Measurements from ENCODE around the gene CNBD2. TPM values are rescaled to one million over a fixed set of nuclear protein-coding genes. Genes with fewer than 3 reads are reported as not detected.
"Not testable (repeated sequence)": the region's sequence is repeated elsewhere in the genome, so short reads cannot be mapped to it uniquely, and the experiment has no call there.

CNBD2 gene
- polyA plus RNA-seq, 1 donor: 5.5 TPM

- no peak for DNase-seq
- 20% methylated on average over 1 of the region's 4 CpGs for WGBS (ENCODE audit: insufficient coverage, low lambda C conversion rate)
- Histone ChIP-seq H3K9me3 (ENCODE audit: control insufficient read depth, low read depth, low read length) (no peaks in the 10 kb centered on the region), H3K4me1 (ENCODE audit: control insufficient read depth, insufficient read depth, low read length) (peaks cover 9% of the 10 kb centered on the region), H3K27ac (ENCODE audit: low read length) (no peak overlapping the region), H3K4me3 (ENCODE audit: low read length) (no peak overlapping the region), H3K36me3 (ENCODE audit: control insufficient read depth, insufficient read depth, low read length) (no peaks in the 10 kb centered on the region), H3K27me3 (ENCODE audit: control insufficient read depth, insufficient read depth, low read length) (no peaks in the 10 kb centered on the region)
Measured at GRCh38 chr20:36055145-36055544, 86.8 kb downstream of the CNBD2 start.

GRCh38 chr20:36060676-36061075 lies 92.3 kb downstream of the CNBD2 start:
- Histone ChIP-seq H3K4me3 (ENCODE audit: low read length) (no peak overlapping the region), H3K9me3 (ENCODE audit: control insufficient read depth, low read depth, low read length) (no peaks in the 10 kb centered on the region), H3K27ac (ENCODE audit: low read length) (no peak overlapping the region), H3K4me1 (ENCODE audit: control insufficient read depth, insufficient read depth, low read length) (peaks cover 10% of the 10 kb centered on the region), H3K36me3 (ENCODE audit: control insufficient read depth, insufficient read depth, low read length) (no peaks in the 10 kb centered on the region), H3K27me3 (ENCODE audit: control insufficient read depth, insufficient read depth, low read length) (no peaks in the 10 kb centered on the region)
- DNase-seq: no peak
- WGBS (ENCODE audit: insufficient coverage, low lambda C conversion rate): no CpG with 5 or more reads among the region's 1 CpG

- no peak overlapping the region for H3K27ac ChIP-seq (ENCODE audit: low read length)
- no peaks in the 10 kb centered on the region for H3K36me3 ChIP-seq (ENCODE audit: control insufficient read depth, insufficient read depth, low read length)
- DNase-seq: no peak
- no peaks in the 10 kb centered on the region for H3K9me3 ChIP-seq (ENCODE audit: control insufficient read depth, low read depth, low read length)
- WGBS (ENCODE audit: insufficient coverage, low lambda C conversion rate): no CpG with 5 or more reads among the region's 1 CpG
- H3K4me3 ChIP-seq (ENCODE audit: low read length): no peak overlapping the region
- no peaks in the 10 kb centered on the region for H3K27me3 ChIP-seq (ENCODE audit: control insufficient read depth, insufficient read depth, low read length)
- peaks cover 12% of the 10 kb centered on the region for H3K4me1 ChIP-seq (ENCODE audit: control insufficient read depth, insufficient read depth, low read length)
Measured at GRCh38 chr20:36061754-36062153, 93.4 kb downstream of the CNBD2 start.

GRCh38 chr20:36062799-36063198 lies 94.4 kb downstream of the CNBD2 start:
- H3K27ac ChIP-seq (ENCODE audit: low read length): no peak overlapping the region
- no peaks in the 10 kb centered on the region for H3K9me3 ChIP-seq (ENCODE audit: control insufficient read depth, low read depth, low read length)
- no peaks in the 10 kb centered on the region for H3K36me3 ChIP-seq (ENCODE audit: control insufficient read depth, insufficient read depth, low read length)
- peak in 1 of 2 donors; percentile 30 for DNase-seq
- H3K27me3 ChIP-seq (ENCODE audit: control insufficient read depth, insufficient read depth, low read length): no peaks in the 10 kb centered on the region
- WGBS (ENCODE audit: insufficient coverage, low lambda C conversion rate): 63% methylated on average over 1 of the region's 1 CpG
- H3K4me1 ChIP-seq (ENCODE audit: control insufficient read depth, insufficient read depth, low read length): peaks cover 12% of the 10 kb centered on the region
- H3K4me3 ChIP-seq (ENCODE audit: low read length): no peak overlapping the region

- no peaks in the 10 kb centered on the region for H3K27me3 ChIP-seq (ENCODE audit: control insufficient read depth, insufficient read depth, low read length)
- H3K4me1 ChIP-seq (ENCODE audit: control insufficient read depth, insufficient read depth, low read length): peaks cover 12% of the 10 kb centered on the region
- WGBS (ENCODE audit: insufficient coverage, low lambda C conversion rate): no CpG with 5 or more reads among the region's 26 CpGs
- peak overlapping the region; percentile 66 for H3K4me3 ChIP-seq (ENCODE audit: low read length)
- no peaks in the 10 kb centered on the region for H3K9me3 ChIP-seq (ENCODE audit: control insufficient read depth, low read depth, low read length)
- H3K36me3 ChIP-seq (ENCODE audit: control insufficient read depth, insufficient read depth, low read length): no peaks in the 10 kb centered on the region
- DNase-seq: no peak
- H3K27ac ChIP-seq (ENCODE audit: low read length): peak overlapping the region; percentile 91
Measured at GRCh38 chr20:36063916-36064657, 95.7 kb downstream of the CNBD2 start.

GRCh38 chr20:36064658-36065426 lies 96.5 kb downstream of the CNBD2 start:
- Histone ChIP-seq H3K4me1 (ENCODE audit: control insufficient read depth, insufficient read depth, low read length) (peaks cover 15% of the 10 kb centered on the region), H3K9me3 (ENCODE audit: control insufficient read depth, low read depth, low read length) (no peaks in the 10 kb centered on the region), H3K4me3 (ENCODE audit: low read length) (peak overlapping the region; percentile 66), H3K27me3 (ENCODE audit: control insufficient read depth, insufficient read depth, low read length) (no peaks in the 10 kb centered on the region), H3K27ac (ENCODE audit: low read length) (peak overlapping the region; percentile 91), H3K36me3 (ENCODE audit: control insufficient read depth, insufficient read depth, low read length) (no peaks in the 10 kb centered on the region)
- WGBS (ENCODE audit: insufficient coverage, low lambda C conversion rate): no CpG with 5 or more reads among the region's 61 CpGs
- peak; percentile 90 to 93 for DNase-seq

GRCh38 chr20:36065427-36065998 lies 97.1 kb downstream of the CNBD2 start:
- DNase-seq: no peak
- Histone ChIP-seq H3K27me3 (ENCODE audit: control insufficient read depth, insufficient read depth, low read length) (no peaks in the 10 kb centered on the region), H3K27ac (ENCODE audit: low read length) (peak overlapping the region; percentile 91), H3K4me1 (ENCODE audit: control insufficient read depth, insufficient read depth, low read length) (peaks cover 19% of the 10 kb centered on the region), H3K36me3 (ENCODE audit: control insufficient read depth, insufficient read depth, low read length) (no peaks in the 10 kb centered on the region), H3K4me3 (ENCODE audit: low read length) (peak overlapping the region; percentile 66), H3K9me3 (ENCODE audit: control insufficient read depth, low read depth, low read length) (no peaks in the 10 kb centered on the region)
- no CpG with 5 or more reads among the region's 24 CpGs for WGBS (ENCODE audit: insufficient coverage, low lambda C conversion rate)

GRCh38 chr20:36066777-36067176 lies 98.4 kb downstream of the CNBD2 start:
- H3K4me1 ChIP-seq (ENCODE audit: control insufficient read depth, insufficient read depth, low read length): peaks cover 22% of the 10 kb centered on the region
- no peaks in the 10 kb centered on the region for H3K9me3 ChIP-seq (ENCODE audit: control insufficient read depth, low read depth, low read length)
- no CpG with 5 or more reads among the region's 2 CpGs for WGBS (ENCODE audit: insufficient coverage, low lambda C conversion rate)
- no peak overlapping the region for H3K4me3 ChIP-seq (ENCODE audit: low read length)
- no peaks in the 10 kb centered on the region for H3K27me3 ChIP-seq (ENCODE audit: control insufficient read depth, insufficient read depth, low read length)
- no peak overlapping the region for H3K27ac ChIP-seq (ENCODE audit: low read length)
- H3K36me3 ChIP-seq (ENCODE audit: control insufficient read depth, insufficient read depth, low read length): no peaks in the 10 kb centered on the region
- no peak for DNase-seq

- not testable (repeated sequence) for H3K4me3 ChIP-seq (ENCODE audit: low read length); H3K27ac ChIP-seq (ENCODE audit: low read length); H3K27me3 ChIP-seq (ENCODE audit: control insufficient read depth, insufficient read depth, low read length); H3K9me3 ChIP-seq (ENCODE audit: control insufficient read depth, low read depth, low read length); H3K36me3 ChIP-seq (ENCODE audit: control insufficient read depth, insufficient read depth, low read length); DNase-seq
- no CpG with 5 or more reads among the region's 11 CpGs for WGBS (ENCODE audit: insufficient coverage, low lambda C conversion rate)
- H3K4me1 ChIP-seq (ENCODE audit: control insufficient read depth, insufficient read depth, low read length): peaks cover 22% of the 10 kb centered on the region
Measured at GRCh38 chr20:36068526-36068925, 100.1 kb downstream of the CNBD2 start.

- no peaks in the 10 kb centered on the region for H3K36me3 ChIP-seq (ENCODE audit: control insufficient read depth, insufficient read depth, low read length)
- peak in 1 of 2 donors; percentile 46 for DNase-seq
- H3K4me1 ChIP-seq (ENCODE audit: control insufficient read depth, insufficient read depth, low read length): peaks cover 14% of the 10 kb centered on the region
- no CpG with 5 or more reads among the region's 8 CpGs for WGBS (ENCODE audit: insufficient coverage, low lambda C conversion rate)
- H3K27me3 ChIP-seq (ENCODE audit: control insufficient read depth, insufficient read depth, low read length): no peaks in the 10 kb centered on the region
- H3K27ac ChIP-seq (ENCODE audit: low read length): no peak overlapping the region
- no peaks in the 10 kb centered on the region for H3K9me3 ChIP-seq (ENCODE audit: control insufficient read depth, low read depth, low read length)
- no peak overlapping the region for H3K4me3 ChIP-seq (ENCODE audit: low read length)
Measured at GRCh38 chr20:36070451-36070850, 102.1 kb downstream of the CNBD2 start.

All from large intestine (tissue), 3 donors.